Type B pancreatic cell (in vitro differentiated cells): ENCODE results near the gene DUSP21. TPM values are rescaled to one million over a fixed set of nuclear protein-coding genes. Genes with fewer than 3 reads are reported as not detected.

Source experiments
- DNase-seq: peaks from one replicate; pipeline ENCODE4 v3.0.0; 2021; ENCODE audit warnings: mixed read lengths; ENCODE audit not compliant: unreplicated experiment; ENCODE audit errors: extremely low spot score
- H3K27ac Mint-ChIP-seq: 2 replicates; pipeline ENCODE4 v1.8.0; 2021; ENCODE audit warnings: mild to moderate bottlenecking, mixed read lengths
- H3K27me3 Mint-ChIP-seq: 2 replicates; pipeline ENCODE4 v1.8.0; 2021; ENCODE audit warnings: mixed read lengths
- H3K36me3 Mint-ChIP-seq: 2 replicates; pipeline ENCODE4 v1.8.0; 2021; ENCODE audit warnings: mixed read lengths
- H3K4me1 Mint-ChIP-seq: one replicate; pipeline ENCODE4 v1.8.0; 2021; ENCODE audit warnings: mixed read lengths; ENCODE audit not compliant: unreplicated experiment
- H3K4me3 Mint-ChIP-seq: 2 replicates; pipeline ENCODE4 v1.8.0; 2021; ENCODE audit warnings: mild to moderate bottlenecking, mixed read lengths
- H3K9me3 Mint-ChIP-seq: 2 replicates; pipeline ENCODE4 v1.8.0; 2021; ENCODE audit warnings: mixed read lengths
- long read RNA-seq: library from polyadenylated mRNA; unstranded; transcript quantifications from one replicate; pipeline ENCODE4 v2.0.0, GENCODE V29; 2020
- total RNA-seq: library from RNA; stranded (reverse); gene quantifications from 2 replicates; pipeline ENCODE4 v1.2.1, GENCODE V29; 2021; ENCODE audit warnings: low replicate concordance
- TF ChIP-seq, protein P1 (sequence below): fragments of 200-600 bp; sonication (generic); conservative IDR thresholded peaks from 2 replicates; pipeline ENCODE4 v1.5.0; 2021; ENCODE audit warnings: antibody characterized with exemption, mild to moderate bottlenecking

Gene DUSP21
- not detected in 2 replicates for total RNA-seq
- long read RNA-seq = 0 reads

DNA sequence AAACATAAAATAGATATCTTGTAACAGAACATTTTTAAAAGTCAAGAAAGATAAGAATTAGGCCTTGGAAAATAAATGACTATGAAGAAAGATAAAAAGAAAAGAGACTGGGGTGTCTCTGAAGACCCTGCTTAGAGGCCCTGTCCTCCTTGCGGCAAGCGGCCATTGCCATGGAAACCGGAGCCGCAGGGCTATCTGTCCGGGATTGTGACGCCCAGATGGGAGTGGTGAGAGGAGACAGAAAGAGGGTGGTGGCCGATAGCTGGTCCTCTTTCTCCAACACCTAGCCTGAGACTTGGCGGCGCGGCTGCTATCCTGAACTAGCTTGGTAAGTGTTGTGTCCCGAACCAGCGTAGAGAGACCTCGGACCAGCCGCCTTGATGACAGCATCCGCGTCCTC lies at the start of gene DUSP21:
TSS of gene DUSP21 (plus strand) at position 269 of the 400 bp plus-strand sequence. CDS start at position 381, 112 bp downstream.
- H3K9me3 Mint-ChIP-seq = peaks cover 5% of the 10 kb centered on the region

DNA sequence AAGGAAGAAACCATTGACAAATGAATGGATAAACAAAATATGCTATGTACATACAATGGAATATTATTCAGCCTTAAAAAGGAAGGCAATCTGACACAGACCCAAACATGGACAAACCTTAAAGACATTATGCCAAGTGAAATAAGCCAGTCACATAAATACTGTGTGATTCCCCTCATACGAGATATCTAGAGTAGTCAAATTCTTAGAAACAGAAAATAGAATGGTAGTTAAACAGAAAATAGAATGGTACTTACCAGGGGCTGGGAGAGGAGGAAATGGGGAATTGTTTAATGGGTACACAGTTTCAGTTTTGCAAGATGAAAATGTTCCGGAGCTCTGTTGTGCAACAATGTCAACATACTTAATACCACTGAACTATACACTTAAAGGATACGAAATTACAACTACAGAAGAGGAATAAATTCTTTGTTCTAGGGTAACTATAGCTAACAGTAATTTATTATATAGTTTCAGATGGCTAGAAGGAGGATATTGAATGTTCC lies 47.8 kb upstream of the DUSP21 start:
- Mint-ChIP-seq H3K9me3 (no peaks in the 10 kb centered on the region), H3K27ac (no peak overlapping the region), H3K4me3 (no peak overlapping the region), H3K4me1 (no peaks in the 10 kb centered on the region), H3K36me3 (no peaks in the 10 kb centered on the region), H3K27me3 (no peaks in the 10 kb centered on the region)
- no peak for DNase-seq
- TF ChIP-seq, protein P1, sequence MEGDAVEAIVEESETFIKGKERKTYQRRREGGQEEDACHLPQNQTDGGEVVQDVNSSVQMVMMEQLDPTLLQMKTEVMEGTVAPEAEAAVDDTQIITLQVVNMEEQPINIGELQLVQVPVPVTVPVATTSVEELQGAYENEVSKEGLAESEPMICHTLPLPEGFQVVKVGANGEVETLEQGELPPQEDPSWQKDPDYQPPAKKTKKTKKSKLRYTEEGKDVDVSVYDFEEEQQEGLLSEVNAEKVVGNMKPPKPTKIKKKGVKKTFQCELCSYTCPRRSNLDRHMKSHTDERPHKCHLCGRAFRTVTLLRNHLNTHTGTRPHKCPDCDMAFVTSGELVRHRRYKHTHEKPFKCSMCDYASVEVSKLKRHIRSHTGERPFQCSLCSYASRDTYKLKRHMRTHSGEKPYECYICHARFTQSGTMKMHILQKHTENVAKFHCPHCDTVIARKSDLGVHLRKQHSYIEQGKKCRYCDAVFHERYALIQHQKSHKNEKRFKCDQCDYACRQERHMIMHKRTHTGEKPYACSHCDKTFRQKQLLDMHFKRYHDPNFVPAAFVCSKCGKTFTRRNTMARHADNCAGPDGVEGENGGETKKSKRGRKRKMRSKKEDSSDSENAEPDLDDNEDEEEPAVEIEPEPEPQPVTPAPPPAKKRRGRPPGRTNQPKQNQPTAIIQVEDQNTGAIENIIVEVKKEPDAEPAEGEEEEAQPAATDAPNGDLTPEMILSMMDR = no peak

More for the DNA sequence above, at the start of gene DUSP21:
- no peaks in the 10 kb centered on the region for H3K36me3 Mint-ChIP-seq
- no peak within 1 kb of the TSS for H3K27ac Mint-ChIP-seq
- H3K27me3 Mint-ChIP-seq = no peaks in the 10 kb centered on the region
- H3K4me1 Mint-ChIP-seq = no peaks in the 10 kb centered on the region
- no peak within 1 kb of the TSS for H3K4me3 Mint-ChIP-seq
- TF ChIP-seq, protein P1 = no peak
- DNase-seq = no peak

DNA sequence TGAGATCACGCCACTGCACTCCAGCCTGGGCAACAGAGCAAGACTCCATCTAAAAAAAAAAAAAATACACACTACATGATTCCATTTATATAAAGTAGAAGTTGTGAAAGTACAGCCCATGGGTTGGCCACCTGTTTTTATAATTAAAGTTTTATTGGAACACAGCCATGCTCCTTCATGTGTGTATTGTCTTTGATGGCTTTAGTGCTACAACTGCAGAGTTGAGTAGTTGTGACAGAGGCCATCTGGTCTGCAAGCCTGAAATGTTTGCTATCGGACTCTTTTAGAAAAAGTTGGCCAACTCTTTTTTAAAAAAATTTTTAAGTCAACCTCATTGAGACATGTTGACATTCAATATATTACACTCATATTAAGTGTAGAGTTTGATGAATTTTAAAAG lies 41.2 kb upstream of the DUSP21 start:
- Mint-ChIP-seq H3K4me1 (no peaks in the 10 kb centered on the region), H3K9me3 (no peaks in the 10 kb centered on the region), H3K27ac (no peak overlapping the region), H3K36me3 (no peaks in the 10 kb centered on the region), H3K4me3 (no peak overlapping the region), H3K27me3 (no peaks in the 10 kb centered on the region)
- TF ChIP-seq, protein P1 = no peak
- DNase-seq = no peak

DNA sequence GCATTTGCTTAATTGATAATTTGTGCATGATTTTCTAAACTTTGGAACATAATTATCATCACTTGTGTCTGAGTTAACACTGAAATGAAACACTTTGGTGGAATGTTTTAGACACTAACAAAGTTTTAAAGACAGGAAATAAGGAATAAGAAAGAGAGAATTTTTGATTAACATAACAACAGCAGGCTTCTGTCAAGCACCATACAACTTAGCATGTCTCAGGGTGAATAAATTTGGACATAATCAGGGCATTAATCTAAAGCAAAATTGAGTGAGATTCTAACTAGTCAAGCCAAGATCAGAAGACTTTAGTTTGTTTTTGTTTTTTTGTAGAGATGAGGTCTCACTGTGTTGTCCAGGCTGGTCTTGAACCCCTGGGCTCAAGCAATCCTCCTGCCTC lies 28.1 kb upstream of the DUSP21 start:
- H3K36me3 Mint-ChIP-seq = no peaks in the 10 kb centered on the region
- no peaks in the 10 kb centered on the region for H3K27me3 Mint-ChIP-seq
- H3K9me3 Mint-ChIP-seq = no peaks in the 10 kb centered on the region
- TF ChIP-seq, protein P1 = no peak
- no peak overlapping the region for H3K4me3 Mint-ChIP-seq
- no peak for DNase-seq
- H3K27ac Mint-ChIP-seq = no peak overlapping the region
- H3K4me1 Mint-ChIP-seq = no peaks in the 10 kb centered on the region

DNA sequence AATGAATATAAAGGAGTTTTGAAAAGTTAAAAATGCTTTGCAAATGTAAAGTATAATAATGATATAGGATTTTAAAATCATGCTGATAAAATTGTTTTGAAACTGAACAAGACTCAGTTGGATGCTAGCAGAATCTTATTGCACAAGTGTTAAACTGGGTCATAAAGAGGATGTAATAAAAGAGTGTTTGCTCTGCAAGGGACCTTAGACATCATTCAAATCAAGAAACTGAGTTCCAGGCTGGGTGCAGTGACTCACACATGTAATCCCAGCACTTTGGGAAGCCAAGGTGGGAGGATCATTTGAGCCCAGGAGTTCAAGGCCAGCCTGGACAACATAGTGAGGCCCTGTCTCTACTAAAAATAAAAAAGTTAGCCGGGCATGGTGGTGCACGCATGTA lies 27.5 kb upstream of the DUSP21 start:
- Mint-ChIP-seq H3K4me1 (no peaks in the 10 kb centered on the region), H3K27me3 (no peaks in the 10 kb centered on the region), H3K27ac (no peak overlapping the region), H3K9me3 (no peaks in the 10 kb centered on the region), H3K36me3 (no peaks in the 10 kb centered on the region), H3K4me3 (no peak overlapping the region)
- TF ChIP-seq, protein P1 = no peak
- no peak for DNase-seq

DNA sequence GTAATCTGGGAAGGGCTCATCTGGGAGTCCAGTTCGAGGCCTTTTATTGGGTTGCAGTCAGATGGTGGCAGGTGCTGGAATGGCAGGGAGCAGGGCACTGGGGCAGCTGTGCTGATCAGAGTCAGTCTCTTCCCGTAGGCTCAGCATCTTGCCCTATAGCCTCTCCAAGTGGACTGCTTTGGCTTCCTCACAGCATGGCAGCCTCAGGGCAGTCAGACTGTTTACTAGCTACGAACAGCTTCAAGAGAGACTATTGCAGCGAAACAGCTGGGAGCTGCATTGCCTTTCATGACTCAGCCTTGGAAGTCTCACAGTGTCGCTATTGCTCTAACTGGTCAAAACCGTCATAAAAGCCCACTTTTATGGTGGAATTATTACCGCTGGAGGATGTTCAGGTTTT lies 26.8 kb upstream of the DUSP21 start:
- Mint-ChIP-seq H3K36me3 (no peaks in the 10 kb centered on the region), H3K4me1 (no peaks in the 10 kb centered on the region), H3K9me3 (no peaks in the 10 kb centered on the region), H3K27me3 (no peaks in the 10 kb centered on the region), H3K27ac (no peak overlapping the region), H3K4me3 (no peak overlapping the region)
- TF ChIP-seq, protein P1 = no peak
- DNase-seq = no peak
